ENCODE data around the gene C1QL1.

- TF ChIP-seq CTCF (IDR thresholded peaks at IDR 0.05; ENCODE audit: low read depth, low read length) = no peak
- no peak for TF ChIP-seq POLR2A (IDR thresholded peaks at IDR 0.05; ENCODE audit: extremely low read depth, insufficient read length)
Measured at GRCh38 chr17:45009676-45010467, 41.8 kb upstream of the C1QL1 start.
